Measurements from ENCODE around the gene TADA2A. TPM values are rescaled to one million over a fixed set of nuclear protein-coding genes. Genes with fewer than 3 reads are reported as not detected.
"Not testable (repeated sequence)": the region's sequence is repeated elsewhere in the genome, so short reads cannot be mapped to it uniquely, and the experiment has no call there.

Gene TADA2A
- total RNA-seq, 1 donor from 2014 or later = 14.8 TPM

- DNase-seq (ENCODE audit: extremely low read depth, low read depth, low spot score) = no peak
Observed at GRCh38 chr17:37393352-37393751, 13.3 kb upstream of the TADA2A start.

GRCh38 chr17:37399265-37399803 is 7.4 kb upstream of the TADA2A start:
- DNase-seq (ENCODE audit: extremely low read depth, low read depth, low spot score) = no peak

GRCh38 chr17:37400505-37400904 is 6.2 kb upstream of the TADA2A start:
- no peak for DNase-seq (ENCODE audit: extremely low read depth, low read depth, low spot score)

GRCh38 chr17:37405522-37405921 is 1.2 kb upstream of the TADA2A start:
- DNase-seq (ENCODE audit: extremely low read depth, low read depth, low spot score) = not testable (repeated sequence)

GRCh38 chr17:37405955-37406634 is 591 bp upstream of the TADA2A start:
- no peak for DNase-seq (ENCODE audit: extremely low read depth, low read depth, low spot score)

- not testable (repeated sequence) for DNase-seq (ENCODE audit: extremely low read depth, low read depth, low spot score)
Observed at GRCh38 chr17:37408145-37408479, 1.4 kb downstream of the TADA2A start.

- DNase-seq (ENCODE audit: extremely low read depth, low read depth, low spot score) = no peak
Observed at GRCh38 chr17:37410357-37410756, 3.7 kb downstream of the TADA2A start.

- DNase-seq (ENCODE audit: extremely low read depth, low read depth, low spot score) = no peak
Observed at GRCh38 chr17:37413875-37414519, 7.3 kb downstream of the TADA2A start.

GRCh38 chr17:37417852-37418251 is 11.2 kb downstream of the TADA2A start:
- no peak for DNase-seq (ENCODE audit: extremely low read depth, low read depth, low spot score)

- DNase-seq (ENCODE audit: extremely low read depth, low read depth, low spot score) = no peak
Observed at GRCh38 chr17:37422971-37423625, 16.4 kb downstream of the TADA2A start.

- DNase-seq (ENCODE audit: extremely low read depth, low read depth, low spot score) = no peak
Observed at GRCh38 chr17:37425268-37425667, 18.6 kb downstream of the TADA2A start.

- DNase-seq (ENCODE audit: extremely low read depth, low read depth, low spot score) = no peak
Observed at GRCh38 chr17:37429039-37429438, 22.4 kb downstream of the TADA2A start.

- DNase-seq (ENCODE audit: extremely low read depth, low read depth, low spot score) = no peak
Observed at GRCh38 chr17:37429453-37429852, 22.8 kb downstream of the TADA2A start.

- no peak for DNase-seq (ENCODE audit: extremely low read depth, low read depth, low spot score)
Observed at GRCh38 chr17:37430051-37430627, 23.5 kb downstream of the TADA2A start.

- DNase-seq (ENCODE audit: extremely low read depth, low read depth, low spot score) = no peak
Observed at GRCh38 chr17:37432671-37433070, 26.0 kb downstream of the TADA2A start.

GRCh38 chr17:37438141-37438540 is 31.5 kb downstream of the TADA2A start:
- DNase-seq (ENCODE audit: extremely low read depth, low read depth, low spot score) = no peak

GRCh38 chr17:37440424-37440823 is 33.7 kb downstream of the TADA2A start:
- DNase-seq (ENCODE audit: extremely low read depth, low read depth, low spot score) = no peak

- not testable (repeated sequence) for DNase-seq (ENCODE audit: extremely low read depth, low read depth, low spot score)
Observed at GRCh38 chr17:37441369-37442014, 34.8 kb downstream of the TADA2A start.

- no peak for DNase-seq (ENCODE audit: extremely low read depth, low read depth, low spot score)
Observed at GRCh38 chr17:37446027-37446426, 39.3 kb downstream of the TADA2A start.

GRCh38 chr17:37447641-37448040 is 41.0 kb downstream of the TADA2A start:
- DNase-seq (ENCODE audit: extremely low read depth, low read depth, low spot score) = no peak

GRCh38 chr17:37450112-37450511 is 43.4 kb downstream of the TADA2A start:
- DNase-seq (ENCODE audit: extremely low read depth, low read depth, low spot score) = no peak

Data from glomerular endothelial cell (primary cell).